IMR-90 (cell line): ENCODE results near the gene OSCP1.

ENCODE experiments used
- BHLHE40 ChIP-seq: fragments of 150-350 bp; IDR thresholded peaks from 2 replicates; pipeline ENCODE4 v1.6.1; 2016; ENCODE audit warnings: mild to moderate bottlenecking, low read depth, low read length
- CTCF ChIP-seq: conservative IDR thresholded peaks from 2 replicates; pipeline ENCODE4 v1.5.1; 2012; ENCODE audit warnings: mild to moderate bottlenecking, low read depth, low read length, improper control_type of control experiment
- MAZ ChIP-seq: IDR thresholded peaks from 2 replicates; pipeline ENCODE4 v1.6.1; 2012; ENCODE audit warnings: low read depth, mild to moderate bottlenecking, low read length, improper control_type of control experiment, moderate library complexity, borderline replicate concordance
- MXI1 ChIP-seq: IDR thresholded peaks from 2 replicates; pipeline ENCODE4 v1.6.1; 2012; ENCODE audit warnings: low read depth, mild to moderate bottlenecking, low read length, moderate library complexity, borderline replicate concordance
- NFE2L2 ChIP-seq: fragments of 150-350 bp; IDR thresholded peaks from 2 replicates; pipeline ENCODE4 v1.6.1; 2016; ENCODE audit warnings: low read depth, mild to moderate bottlenecking, low read length
- POLR2A ChIP-seq: IDR thresholded peaks from 2 replicates; pipeline ENCODE4 v1.6.1; 2012; ENCODE audit warnings: mild to moderate bottlenecking, low read depth, low read length
- RAD21 ChIP-seq: IDR thresholded peaks from 2 replicates; pipeline ENCODE4 v1.6.1; 2012; ENCODE audit warnings: low read length, improper control_type of control experiment
- RCOR1 ChIP-seq: IDR thresholded peaks from 2 replicates; pipeline ENCODE4 v1.6.1; 2012; ENCODE audit warnings: mild to moderate bottlenecking, low read length, improper control_type of control experiment; ENCODE audit not compliant: insufficient replicate concordance
- RFX5 ChIP-seq: IDR thresholded peaks from 2 replicates; pipeline ENCODE4 v1.8.0; 2012; ENCODE audit warnings: low read depth, mild to moderate bottlenecking, low read length, moderate library complexity
- SMC3 ChIP-seq: fragments of 150-350 bp; IDR thresholded peaks from 2 replicates; pipeline ENCODE4 v1.6.1; 2016; ENCODE audit warnings: low read depth, mild to moderate bottlenecking, antibody characterized with exemption, low read length, moderate library complexity

GRCh38 chr1:36487906-36488305 is 37.7 kb upstream of the OSCP1 start:
- TF ChIP-seq CTCF, result no peak
- no peak for TF ChIP-seq RAD21
- TF ChIP-seq BHLHE40, result no peak
- no peak for TF ChIP-seq NFE2L2
- no peak for TF ChIP-seq POLR2A
- no peak for TF ChIP-seq RFX5
- no peak for TF ChIP-seq RCOR1
- TF ChIP-seq MXI1, result no peak
- TF ChIP-seq MAZ, result no peak
- no peak for TF ChIP-seq SMC3
